HAP-1 (cell line): Measurements from ENCODE around the gene MAP2K5.

Experiments used
- DNase-seq, 2 experiments: peaks; one replicate each; pipeline ENCODE4 v3.0.0-alpha.2; 2016 to 2020; ENCODE audit warnings: low spot score in 2 of 2
- H3K27me3 ChIP-seq: fragments of 250-450 bp; sonication (Bioruptor Pico); 2 replicates; pipeline ENCODE4 v1.5.1; 2020; ENCODE audit warnings: low read depth, mild to moderate bottlenecking, moderate library complexity
- H3K36me3 ChIP-seq: fragments of 250-450 bp; sonication (Bioruptor Pico); replicated peaks from 2 replicates; pipeline ENCODE4 v1.5.1; 2020; ENCODE audit warnings: mild to moderate bottlenecking
- H3K4me1 ChIP-seq: fragments of 250-450 bp; sonication (Bioruptor Pico); 2 replicates; pipeline ENCODE4 v1.5.1; 2020; ENCODE audit warnings: mild to moderate bottlenecking
- H3K4me3 ChIP-seq: fragments of 250-450 bp; sonication (Bioruptor Pico); 2 replicates; pipeline ENCODE4 v1.5.1; 2020; ENCODE audit warnings: mild to moderate bottlenecking, moderate library complexity
- H3K9me3 ChIP-seq: fragments of 250-450 bp; sonication (Bioruptor Pico); 2 replicates; pipeline ENCODE4 v1.5.1; 2020; ENCODE audit warnings: mild to moderate bottlenecking, moderate library complexity
- in situ Hi-C: fragments of 300-500 bp; cut with MboI; formaldehyde crosslinking; loops from 3 replicates; pipeline ENCODE4 v1.14.3; 2020; ENCODE audit warnings: low sequenced_read_pairs, inconsistent platforms, mixed read lengths

The MAP2K5 gene

DNA sequence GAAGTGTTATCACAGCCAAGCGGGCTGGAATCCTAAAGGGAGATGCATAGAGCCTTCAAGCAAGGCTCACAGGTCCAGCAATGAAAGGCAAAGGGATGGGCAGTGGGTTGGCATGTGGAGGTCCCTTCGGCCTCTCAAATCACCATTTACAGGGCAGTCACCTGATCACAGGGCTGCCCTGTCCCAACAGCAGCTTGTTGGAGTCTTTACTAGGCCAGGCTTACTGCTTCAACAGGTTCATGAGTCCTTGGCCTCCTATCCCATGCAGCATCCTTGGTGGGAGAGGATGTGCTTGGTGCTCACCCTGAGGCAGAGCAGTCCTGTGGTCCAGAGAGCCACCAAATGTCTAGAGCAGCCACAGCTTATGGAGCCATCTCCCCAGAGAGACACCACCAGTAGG is 258.6 kb downstream of the MAP2K5 start:
- in situ Hi-C loops, result no loop called here
- Histone ChIP-seq H3K36me3 (no peaks in the 10 kb centered on the region), H3K4me1 (peaks cover 8% of the 10 kb centered on the region), H3K9me3 (no peaks in the 10 kb centered on the region), H3K4me3 (no peak overlapping the region), H3K27me3 (no peaks in the 10 kb centered on the region)
- DNase-seq, result no peak

DNA sequence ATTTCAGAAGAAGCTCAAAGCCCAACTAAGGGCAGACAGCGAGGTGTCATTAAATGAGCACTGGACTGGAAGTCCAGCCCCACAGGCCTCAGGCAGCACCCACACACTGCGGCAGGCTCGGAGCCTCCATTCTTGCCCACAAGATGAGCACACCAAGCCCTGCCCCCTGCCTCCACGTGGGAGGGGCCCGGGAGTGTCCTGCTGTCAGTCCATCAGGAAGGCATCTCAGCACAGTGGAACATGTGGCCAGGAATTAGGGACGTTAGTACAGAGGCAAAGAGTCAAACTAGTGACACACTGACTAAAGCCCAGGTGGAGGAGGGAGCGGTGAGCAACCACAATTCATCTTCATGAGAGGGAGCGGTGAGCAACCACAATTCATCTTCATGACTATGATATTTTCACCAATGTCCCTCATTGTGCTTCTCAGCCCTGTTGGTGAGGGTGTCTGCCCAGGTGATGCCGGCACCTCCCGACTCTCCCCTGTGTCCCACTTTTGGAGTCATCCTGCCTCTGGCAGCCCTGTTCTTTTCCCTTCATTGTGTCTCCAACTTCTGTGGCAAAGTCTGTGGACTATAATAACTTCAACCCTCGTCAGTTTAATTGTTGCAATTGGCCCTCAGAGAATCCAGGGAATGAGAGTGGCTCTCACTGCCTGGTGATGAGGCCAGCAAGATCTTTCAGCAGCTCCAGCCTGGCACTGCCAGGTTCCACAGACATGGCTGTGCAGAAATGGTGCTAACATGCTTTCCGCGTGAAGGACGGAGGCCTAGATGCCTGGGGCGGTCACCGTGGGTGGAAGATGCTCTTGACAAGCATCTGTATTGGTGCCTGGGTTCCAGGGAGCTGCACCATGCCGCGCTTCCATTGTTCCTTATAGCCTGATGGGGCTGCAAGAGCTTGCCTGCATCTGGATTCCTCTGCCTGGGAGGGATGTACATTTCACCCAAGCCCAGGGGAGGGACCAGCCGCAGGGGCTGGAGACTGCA is 259.7 kb downstream of the MAP2K5 start:
- in situ Hi-C loops, result no loop called here
- Histone ChIP-seq H3K27me3 (no peaks in the 10 kb centered on the region), H3K4me1 (peaks cover 8% of the 10 kb centered on the region)

DNA sequence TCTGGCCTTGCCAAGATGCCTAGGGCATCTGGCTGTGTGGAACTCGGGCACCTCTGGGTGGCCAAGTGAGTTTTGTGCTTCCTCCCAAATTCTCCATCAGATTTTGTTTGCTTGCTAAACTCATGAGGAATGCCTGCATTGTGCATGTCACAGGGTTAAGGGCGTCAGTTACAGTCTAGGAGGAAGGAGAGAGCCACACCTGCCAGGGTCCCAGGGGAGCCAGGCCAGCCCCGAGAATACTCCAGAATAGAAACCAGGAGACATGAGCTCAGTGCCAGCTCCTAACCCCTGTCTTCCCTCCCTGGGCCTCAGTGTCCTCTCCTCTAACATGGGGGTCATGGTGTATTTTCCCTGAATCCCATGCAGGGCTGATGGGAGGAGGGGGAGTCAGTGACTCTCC is 260.8 kb downstream of the MAP2K5 start:
- peaks cover 8% of the 10 kb centered on the region for H3K4me1 ChIP-seq
- no peaks in the 10 kb centered on the region for H3K9me3 ChIP-seq
- H3K27me3 ChIP-seq, result no peaks in the 10 kb centered on the region
- H3K4me3 ChIP-seq, result no peak overlapping the region
- peak in 1 of 2 experiments; percentile 7 for DNase-seq
- H3K36me3 ChIP-seq, result no peaks in the 10 kb centered on the region
- in situ Hi-C loops, result no loop called here

More for the DNA sequence above, 259.7 kb downstream of the MAP2K5 start:
- DNase-seq, result no peak
- Histone ChIP-seq H3K9me3 (no peaks in the 10 kb centered on the region), H3K36me3 (no peaks in the 10 kb centered on the region), H3K4me3 (no peak overlapping the region)

DNA sequence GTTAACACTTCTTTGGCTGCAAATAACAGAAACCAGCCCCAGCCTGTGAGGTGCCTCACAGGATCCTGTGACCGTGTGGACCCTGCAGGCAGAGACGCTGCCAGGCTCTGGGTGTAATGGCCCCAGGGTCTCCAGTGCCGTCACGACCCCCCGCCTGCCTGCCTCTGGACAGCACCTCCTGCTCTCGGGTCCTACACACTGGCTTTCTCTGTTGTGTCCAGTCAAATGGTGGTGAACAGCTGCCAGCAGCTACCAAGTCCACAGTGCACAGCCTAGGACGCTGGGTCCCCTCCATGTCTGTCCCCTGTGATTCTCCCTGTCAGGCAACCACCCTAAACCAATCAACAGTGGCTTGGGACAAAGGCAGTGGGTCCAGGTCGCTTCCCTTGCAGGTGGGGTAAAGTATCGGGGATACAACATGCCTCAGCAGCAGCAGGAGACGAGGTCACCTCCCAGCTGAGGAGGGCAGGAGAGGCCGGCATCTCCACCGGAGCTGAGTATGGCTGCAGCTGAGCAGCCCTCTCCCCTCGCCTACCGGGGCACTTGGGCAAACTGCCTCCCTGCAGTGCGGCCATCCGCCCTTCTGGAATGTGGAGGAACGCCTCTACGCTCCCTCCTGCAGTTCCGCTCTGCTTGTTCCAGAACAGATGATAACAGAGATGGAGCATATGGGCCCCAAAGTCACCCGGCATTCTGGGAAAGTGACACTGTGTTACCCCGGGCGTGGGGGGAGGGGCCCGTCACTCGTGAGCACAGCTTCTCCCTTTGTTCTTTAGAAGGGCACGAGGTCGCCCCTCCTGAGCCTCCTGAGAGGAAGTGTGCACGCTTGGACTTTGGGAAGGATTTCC is 261.7 kb downstream of the MAP2K5 start:
- Histone ChIP-seq H3K27me3 (no peaks in the 10 kb centered on the region), H3K4me3 (no peak overlapping the region), H3K36me3 (no peaks in the 10 kb centered on the region), H3K9me3 (no peaks in the 10 kb centered on the region), H3K4me1 (peaks cover 8% of the 10 kb centered on the region)
- no peak for DNase-seq
- in situ Hi-C loops, result no loop called here

DNA sequence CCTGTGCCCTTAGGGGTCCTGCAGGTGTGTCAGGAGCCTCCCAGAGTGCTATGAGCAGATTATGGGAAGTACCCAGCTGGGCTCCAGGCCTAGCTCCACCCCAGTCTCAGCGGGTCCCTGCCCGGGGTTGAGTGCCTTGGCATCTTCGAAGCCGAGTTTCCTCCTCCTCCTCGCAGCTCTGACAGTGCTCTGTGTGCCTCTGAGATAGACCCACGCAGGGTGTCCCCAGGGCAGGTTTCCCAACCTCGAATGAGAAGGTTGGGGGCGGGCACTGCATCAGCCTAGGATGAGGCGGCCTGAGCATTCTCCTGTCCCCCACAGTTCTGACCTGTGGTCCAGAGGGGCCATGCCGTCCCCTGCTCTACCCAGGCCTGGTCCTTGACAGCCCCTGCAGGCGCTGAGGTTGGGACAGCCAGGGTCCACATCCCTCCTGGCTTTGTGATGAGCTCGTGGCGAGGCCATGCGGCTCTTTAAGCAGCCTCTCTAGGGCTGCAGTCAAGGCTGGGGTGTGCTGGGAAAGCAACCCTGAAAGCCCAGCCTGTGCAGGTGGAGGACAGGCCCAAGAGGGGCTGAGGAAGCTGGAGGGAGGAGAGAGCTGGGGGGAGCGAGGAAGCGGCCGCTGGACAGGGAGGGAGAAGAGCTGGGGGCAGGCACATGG is 262.6 kb downstream of the MAP2K5 start:
- no peak for DNase-seq

DNA sequence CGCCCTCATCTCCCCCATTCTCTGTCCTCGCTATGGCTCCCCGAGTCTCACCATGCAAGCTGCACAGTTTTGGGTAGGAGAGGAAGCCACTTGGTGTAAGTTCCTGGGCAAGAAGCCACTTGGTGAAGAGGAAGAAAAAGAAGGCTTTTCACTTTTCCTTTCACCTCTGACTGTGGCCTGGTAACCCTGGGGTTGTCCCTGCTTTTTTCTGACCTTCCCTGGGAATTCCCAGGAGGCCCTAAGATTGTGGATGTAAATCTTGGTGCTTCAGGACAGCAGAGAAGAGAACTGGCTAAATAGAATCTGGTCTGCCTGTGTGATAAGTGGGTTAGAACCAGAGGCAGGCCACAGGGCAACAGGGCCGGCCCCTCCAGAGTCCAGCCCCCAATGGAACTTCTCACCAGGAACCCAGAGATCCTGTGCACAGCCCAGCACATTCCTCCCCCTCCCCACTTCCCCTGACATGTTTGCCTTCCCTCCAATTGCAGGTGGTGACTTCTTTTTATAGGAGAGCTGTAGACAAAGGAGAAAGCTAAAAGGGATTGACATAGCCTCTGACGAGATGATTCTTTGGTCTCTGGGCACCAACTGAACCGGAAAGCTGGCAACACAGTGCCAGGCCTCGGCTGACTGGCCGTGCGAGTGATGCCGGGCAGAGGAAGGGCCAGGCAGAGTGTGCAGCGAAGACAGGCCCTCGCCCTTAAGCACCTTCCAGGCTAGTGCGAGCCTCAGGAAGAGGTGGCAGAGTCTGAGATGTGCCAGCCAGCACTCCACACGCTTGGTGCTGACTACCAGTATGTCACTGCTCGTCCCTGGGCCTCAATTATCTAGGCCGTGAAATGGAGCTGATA is 263.4 kb downstream of the MAP2K5 start:
- in situ Hi-C loops, result no loop called here
- H3K36me3 ChIP-seq, result no peaks in the 10 kb centered on the region
- no peaks in the 10 kb centered on the region for H3K9me3 ChIP-seq
- H3K4me3 ChIP-seq, result no peak overlapping the region
- DNase-seq, result no peak
- no peaks in the 10 kb centered on the region for H3K4me1 ChIP-seq
- no peaks in the 10 kb centered on the region for H3K27me3 ChIP-seq

More for the DNA sequence above, 262.6 kb downstream of the MAP2K5 start:
- in situ Hi-C loops, result no loop called here
- Histone ChIP-seq H3K36me3 (no peaks in the 10 kb centered on the region), H3K4me1 (peaks cover 2% of the 10 kb centered on the region; the same call in 1 of the 2 replicates), H3K4me3 (no peak overlapping the region), H3K27me3 (no peaks in the 10 kb centered on the region), H3K9me3 (no peaks in the 10 kb centered on the region)

DNA sequence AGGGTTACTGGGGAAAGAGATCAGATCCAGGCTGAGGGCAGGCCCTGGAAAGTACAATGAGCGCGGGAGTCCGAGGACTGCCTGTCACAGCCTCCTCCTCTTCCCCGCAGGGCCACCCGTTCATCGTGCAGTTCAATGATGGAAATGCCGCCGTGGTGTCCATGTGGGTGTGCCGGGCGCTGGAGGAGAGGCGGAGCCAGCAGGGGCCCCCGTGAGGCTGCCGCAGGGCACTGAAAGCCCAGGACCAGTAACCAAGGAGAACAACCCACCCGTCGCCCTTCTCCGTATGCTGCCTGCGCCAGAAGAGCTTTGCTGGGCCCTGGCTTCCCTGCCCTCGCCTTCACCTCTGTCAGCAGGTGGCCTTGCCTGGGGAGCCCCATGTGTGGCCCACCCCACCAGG is 264.0 kb downstream of the MAP2K5 start:
- no peaks in the 10 kb centered on the region for H3K36me3 ChIP-seq
- H3K4me1 ChIP-seq, result no peaks in the 10 kb centered on the region
- no peak overlapping the region for H3K4me3 ChIP-seq
- H3K9me3 ChIP-seq, result no peaks in the 10 kb centered on the region
- H3K27me3 ChIP-seq, result no peaks in the 10 kb centered on the region
- in situ Hi-C loops, result no loop called here
- no peak for DNase-seq

DNA sequence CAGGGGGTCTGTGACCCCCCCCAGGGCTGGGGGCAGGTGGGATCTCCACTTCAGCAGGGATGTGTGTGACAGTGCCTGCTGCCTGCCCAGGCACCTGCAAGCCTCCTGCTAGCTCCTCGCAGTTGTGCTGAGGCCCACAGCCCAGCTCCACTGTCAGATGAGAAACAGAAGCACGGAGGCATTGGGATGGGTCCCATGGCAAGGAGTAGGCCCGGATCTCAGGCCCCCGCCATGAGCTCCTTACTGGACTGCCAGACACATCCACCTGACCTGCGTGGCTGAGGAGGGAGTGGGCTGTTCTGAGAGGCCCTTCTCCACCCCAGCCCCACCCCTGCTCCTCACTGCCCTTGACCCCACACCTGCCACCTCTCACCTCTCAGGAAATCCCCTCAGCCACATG is 264.6 kb downstream of the MAP2K5 start:
- Histone ChIP-seq H3K4me1 (no peaks in the 10 kb centered on the region), H3K9me3 (no peaks in the 10 kb centered on the region), H3K27me3 (no peaks in the 10 kb centered on the region), H3K4me3 (no peak overlapping the region), H3K36me3 (no peaks in the 10 kb centered on the region)
- no peak for DNase-seq
- in situ Hi-C loops, result no loop called here

DNA sequence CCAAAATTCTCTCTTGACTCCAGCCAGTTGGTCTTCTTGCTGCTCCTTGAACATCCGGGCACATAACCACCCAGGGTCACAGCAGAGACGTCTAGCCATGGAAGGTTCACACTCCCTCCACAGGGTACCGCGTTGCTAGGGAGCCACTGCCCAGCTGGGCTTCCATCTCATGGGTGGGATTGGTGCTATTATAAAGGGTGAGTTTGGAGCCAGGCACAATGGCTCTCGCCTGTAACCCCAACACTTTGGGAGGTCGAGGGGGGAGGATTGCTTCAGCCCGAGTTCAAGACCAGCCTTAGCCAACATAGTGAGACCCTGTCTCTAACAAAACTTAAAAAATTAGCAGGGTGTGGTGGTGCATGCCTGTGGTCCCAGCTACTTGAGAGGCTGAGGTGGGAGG is 265.3 kb downstream of the MAP2K5 start:
- Histone ChIP-seq H3K36me3 (no peaks in the 10 kb centered on the region), H3K4me1 (no peaks in the 10 kb centered on the region), H3K27me3 (no peaks in the 10 kb centered on the region; the same call in 1 of the 2 replicates), H3K9me3 (no peaks in the 10 kb centered on the region), H3K4me3 (no peak overlapping the region)
- no peak for DNase-seq
- in situ Hi-C loops, result no loop called here

DNA sequence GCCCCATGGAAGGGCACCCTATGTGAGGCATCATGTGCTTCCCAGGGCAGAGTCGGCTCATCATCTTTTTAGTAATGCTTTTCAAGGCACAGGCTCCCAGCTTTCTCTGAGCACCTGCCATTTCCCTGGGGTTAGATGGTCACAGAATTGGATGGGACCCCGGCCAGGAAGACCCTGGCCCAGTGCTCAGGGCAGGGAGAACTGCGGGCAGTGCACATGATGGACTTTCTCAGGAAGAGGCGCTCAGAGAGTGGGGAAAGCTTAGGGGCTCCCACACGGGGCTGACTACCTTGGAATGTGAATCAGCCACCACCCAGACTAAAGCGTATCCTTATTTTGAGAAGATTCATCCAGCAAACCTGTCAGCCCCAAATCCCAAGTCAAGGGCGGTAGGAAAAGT is 266.3 kb downstream of the MAP2K5 start:
- no peak overlapping the region for H3K4me3 ChIP-seq
- no peaks in the 10 kb centered on the region for H3K36me3 ChIP-seq
- in situ Hi-C loops, result no loop called here
- DNase-seq, result no peak
- H3K9me3 ChIP-seq, result no peaks in the 10 kb centered on the region
- H3K4me1 ChIP-seq, result no peaks in the 10 kb centered on the region
- no peaks in the 10 kb centered on the region; the same call in 1 of the 2 replicates for H3K27me3 ChIP-seq

DNA sequence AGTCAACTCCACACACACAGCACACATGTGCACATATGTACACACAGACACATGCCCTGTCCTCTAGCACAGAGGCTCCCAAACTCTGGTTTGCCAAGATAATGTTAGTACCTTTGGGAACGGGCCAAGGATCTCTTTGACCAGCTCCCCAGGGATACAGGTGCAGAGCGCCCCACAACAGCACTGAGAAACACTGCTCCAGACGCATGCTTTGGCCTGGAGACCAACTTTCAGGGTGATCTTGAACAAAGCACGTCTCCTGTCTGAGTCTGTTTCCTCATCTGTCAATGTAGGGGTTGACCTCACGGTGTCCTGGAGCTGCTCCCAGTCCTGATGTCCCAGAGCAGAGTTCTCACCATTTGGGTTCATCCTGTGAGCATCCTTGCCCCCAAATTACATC is 266.9 kb downstream of the MAP2K5 start:
- Histone ChIP-seq H3K36me3 (no peaks in the 10 kb centered on the region), H3K4me1 (no peaks in the 10 kb centered on the region), H3K4me3 (no peak overlapping the region), H3K9me3 (no peaks in the 10 kb centered on the region), H3K27me3 (no peaks in the 10 kb centered on the region; the same call in 1 of the 2 replicates)
- in situ Hi-C loops, result no loop called here
- no peak for DNase-seq

DNA sequence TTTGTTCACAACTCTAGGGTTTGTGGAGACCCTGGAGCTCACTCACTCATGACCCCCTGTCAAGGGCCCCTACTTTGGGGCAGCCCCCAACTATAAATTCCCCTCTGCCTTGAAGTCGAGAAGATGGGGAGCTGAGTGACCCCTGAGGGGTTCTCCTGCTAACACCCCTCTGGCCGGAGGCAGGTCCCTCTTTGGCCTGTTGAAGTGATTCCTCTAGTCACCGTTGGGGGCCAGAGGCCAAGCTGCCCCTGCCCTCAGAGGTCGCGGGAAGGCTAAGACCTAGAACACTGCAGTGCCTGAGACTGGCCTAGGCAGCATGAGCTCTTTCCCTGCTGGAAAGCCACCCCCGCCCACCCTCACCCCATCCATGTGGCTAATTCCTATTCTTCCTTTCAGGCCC is 267.4 kb downstream of the MAP2K5 start:
- Histone ChIP-seq H3K36me3 (no peaks in the 10 kb centered on the region), H3K27me3 (no peaks in the 10 kb centered on the region; the same call in 1 of the 2 replicates), H3K4me1 (no peaks in the 10 kb centered on the region), H3K4me3 (no peak overlapping the region), H3K9me3 (no peaks in the 10 kb centered on the region)
- DNase-seq, result no peak
- in situ Hi-C loops, result no loop called here

DNA sequence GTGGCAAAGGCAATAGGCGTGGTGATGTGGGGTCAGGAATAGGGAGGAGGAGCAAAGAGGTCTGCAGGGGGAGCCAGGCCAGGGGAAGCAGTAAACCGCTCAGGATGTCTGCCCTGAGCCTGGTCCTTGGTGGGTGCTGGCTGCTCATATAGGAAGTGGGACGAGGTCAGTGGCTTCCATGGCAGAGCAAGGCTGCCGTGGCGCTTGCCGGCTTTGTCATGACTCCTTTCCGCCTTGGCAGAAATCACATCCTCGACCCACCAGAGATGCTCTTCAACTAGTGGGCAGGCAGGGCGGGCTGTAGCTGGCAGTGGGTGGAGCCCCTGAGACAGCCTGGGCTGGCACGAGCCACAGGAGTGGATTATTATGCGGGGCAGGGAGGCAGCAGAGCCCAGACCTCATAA is 269.7 kb downstream of the MAP2K5 start:
- no peaks in the 10 kb centered on the region for H3K9me3 ChIP-seq
- in situ Hi-C loops, result no loop called here
- DNase-seq, result no peak
- no peaks in the 10 kb centered on the region for H3K36me3 ChIP-seq
- no peaks in the 10 kb centered on the region; the same call in 1 of the 2 replicates for H3K27me3 ChIP-seq
- no peak overlapping the region for H3K4me3 ChIP-seq
- no peaks in the 10 kb centered on the region for H3K4me1 ChIP-seq
